Neural crest cell (in vitro differentiated cells): ENCODE data around the gene AMBN. TPM values are rescaled to one million over a fixed set of nuclear protein-coding genes. Genes with fewer than 3 reads are reported as not detected.
"Not testable (repeated sequence)": the region's sequence is repeated elsewhere in the genome, so short reads cannot be mapped to it uniquely, and the experiment has no call there.

ENCODE experiments used
- DNase-seq: peaks from one replicate; pipeline ENCODE4 v3.0.0; 2021; ENCODE audit warnings: low read depth, mixed read lengths, low spot score
- H3K27ac Mint-ChIP-seq: one replicate; pipeline ENCODE4 v1.8.0; 2021; ENCODE audit warnings: mild to moderate bottlenecking, mixed read lengths; ENCODE audit not compliant: unreplicated experiment
- H3K27me3 Mint-ChIP-seq: 2 replicates; pipeline ENCODE4 v1.8.0; 2021; ENCODE audit warnings: low read depth, mild to moderate bottlenecking, mixed read lengths
- H3K36me3 Mint-ChIP-seq: 2 replicates; pipeline ENCODE4 v1.8.0; 2021; ENCODE audit warnings: low read depth, mild to moderate bottlenecking, mixed read lengths
- H3K4me1 Mint-ChIP-seq: 2 replicates; pipeline ENCODE4 v1.8.0; 2021; ENCODE audit warnings: mixed read lengths
- H3K4me3 Mint-ChIP-seq: one replicate; pipeline ENCODE4 v1.8.0; 2021; ENCODE audit warnings: mild to moderate bottlenecking, mixed read lengths
- H3K9me3 Mint-ChIP-seq: 2 replicates; pipeline ENCODE4 v1.8.0; 2021; ENCODE audit warnings: mixed read lengths
- CTCF ChIP-seq: fragments of 200-600 bp; sonication (generic); conservative IDR thresholded peaks from 2 replicates; pipeline ENCODE4 v1.5.0; 2021; ENCODE audit warnings: antibody characterized with exemption, mild to moderate bottlenecking
- total RNA-seq: library from RNA; stranded (reverse); gene quantifications from 2 replicates; pipeline ENCODE4 v1.2.1, GENCODE V29; 2021

Gene AMBN
- total RNA-seq, 1 donor from 2014 or later, result not detected

- Mint-ChIP-seq H3K4me3 (no peak overlapping the region), H3K36me3 (no peaks in the 10 kb centered on the region), H3K27me3 (no peaks in the 10 kb centered on the region), H3K9me3 (peaks cover 3% of the 10 kb centered on the region), H3K4me1 (no peaks in the 10 kb centered on the region), H3K27ac (no peak overlapping the region)
- no peak for DNase-seq
- no peak for TF ChIP-seq CTCF
Measured at GRCh38 chr4:70640192-70640591, 48.1 kb downstream of the AMBN start.

DNA sequence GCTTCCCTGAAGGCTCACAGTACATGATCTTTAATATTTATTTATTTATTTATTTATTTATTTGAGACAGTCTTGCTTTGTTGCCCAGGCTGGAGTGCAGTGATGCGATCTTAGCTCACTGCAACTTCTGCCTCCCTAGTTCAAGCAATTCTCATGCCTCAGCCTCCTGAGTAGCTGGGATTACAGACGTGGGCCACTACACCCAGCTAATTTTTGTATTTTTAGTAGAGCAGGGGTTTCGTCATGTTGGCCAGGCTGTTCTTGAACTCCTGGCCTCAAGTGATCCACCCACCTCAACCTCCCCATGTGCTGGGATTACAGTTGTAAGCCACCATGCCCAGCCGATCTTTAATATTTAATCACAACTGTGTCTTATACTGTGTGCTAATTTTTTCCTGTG, 58.7 kb downstream of the AMBN start:
- not testable (repeated sequence) for H3K36me3 Mint-ChIP-seq, H3K9me3 Mint-ChIP-seq, DNase-seq, H3K27me3 Mint-ChIP-seq, H3K27ac Mint-ChIP-seq, H3K4me1 Mint-ChIP-seq, H3K4me3 Mint-ChIP-seq

GRCh38 chr4:70651864-70652506, 59.9 kb downstream of the AMBN start:
- DNase-seq, result no peak
- H3K4me3 Mint-ChIP-seq, result no peak overlapping the region
- peak; percentile 72 for TF ChIP-seq CTCF
- H3K4me1 Mint-ChIP-seq, result no peaks in the 10 kb centered on the region
- H3K27me3 Mint-ChIP-seq, result peaks cover 8% of the 10 kb centered on the region
- no peaks in the 10 kb centered on the region for H3K36me3 Mint-ChIP-seq
- no peak overlapping the region for H3K27ac Mint-ChIP-seq
- H3K9me3 Mint-ChIP-seq, result no peaks in the 10 kb centered on the region

- H3K27ac Mint-ChIP-seq, result no peak overlapping the region
- no peaks in the 10 kb centered on the region for H3K36me3 Mint-ChIP-seq
- H3K4me1 Mint-ChIP-seq, result no peaks in the 10 kb centered on the region
- peaks cover 13% of the 10 kb centered on the region for H3K27me3 Mint-ChIP-seq
- DNase-seq, result no peak
- no peaks in the 10 kb centered on the region for H3K9me3 Mint-ChIP-seq
- TF ChIP-seq CTCF, result no peak
- no peak overlapping the region for H3K4me3 Mint-ChIP-seq
Measured at GRCh38 chr4:70654605-70655011, 62.6 kb downstream of the AMBN start.

Other genes with a start within 250 kb of the AMBN start
- gene SMR3A, start 231.5 kb upstream of the AMBN start, total RNA-seq, result not detected in 2 replicates
- gene SMR3B, start 209.1 kb upstream of the AMBN start, total RNA-seq, result not detected in 2 replicates
- not detected in 2 replicates for gene OPRPN, start 194.3 kb upstream of the AMBN start, total RNA-seq
- gene MUC7, start 120.1 kb upstream of the AMBN start, total RNA-seq, result not detected in 2 replicates
- gene AMTN, start 73.7 kb upstream of the AMBN start, total RNA-seq, result not detected in 2 replicates
- not detected in 2 replicates for gene ENAM, start 36.5 kb downstream of the AMBN start, total RNA-seq
- not detected in 2 replicates for gene JCHAIN, start 74.3 kb downstream of the AMBN start, total RNA-seq
- 29.5 and 30.1 TPM in 2 replicates for gene UTP3, start 96.3 kb downstream of the AMBN start, total RNA-seq
- gene RUFY3, start 129.7 kb downstream of the AMBN start, total RNA-seq, result 87.7 and 98.8 TPM in 2 replicates
- gene GRSF1, start 247.6 kb downstream of the AMBN start, total RNA-seq, result 77.3 and 80.0 TPM in 2 replicates